ENCODE data around the gene KCNA5. TPM values are rescaled to one million over a fixed set of nuclear protein-coding genes. Genes with fewer than 3 reads are reported as not detected.

KCNA5 gene
- total RNA-seq (2014; rRNA removed; shearing (Covaris generic)): not detected in 2 replicates

DNA sequence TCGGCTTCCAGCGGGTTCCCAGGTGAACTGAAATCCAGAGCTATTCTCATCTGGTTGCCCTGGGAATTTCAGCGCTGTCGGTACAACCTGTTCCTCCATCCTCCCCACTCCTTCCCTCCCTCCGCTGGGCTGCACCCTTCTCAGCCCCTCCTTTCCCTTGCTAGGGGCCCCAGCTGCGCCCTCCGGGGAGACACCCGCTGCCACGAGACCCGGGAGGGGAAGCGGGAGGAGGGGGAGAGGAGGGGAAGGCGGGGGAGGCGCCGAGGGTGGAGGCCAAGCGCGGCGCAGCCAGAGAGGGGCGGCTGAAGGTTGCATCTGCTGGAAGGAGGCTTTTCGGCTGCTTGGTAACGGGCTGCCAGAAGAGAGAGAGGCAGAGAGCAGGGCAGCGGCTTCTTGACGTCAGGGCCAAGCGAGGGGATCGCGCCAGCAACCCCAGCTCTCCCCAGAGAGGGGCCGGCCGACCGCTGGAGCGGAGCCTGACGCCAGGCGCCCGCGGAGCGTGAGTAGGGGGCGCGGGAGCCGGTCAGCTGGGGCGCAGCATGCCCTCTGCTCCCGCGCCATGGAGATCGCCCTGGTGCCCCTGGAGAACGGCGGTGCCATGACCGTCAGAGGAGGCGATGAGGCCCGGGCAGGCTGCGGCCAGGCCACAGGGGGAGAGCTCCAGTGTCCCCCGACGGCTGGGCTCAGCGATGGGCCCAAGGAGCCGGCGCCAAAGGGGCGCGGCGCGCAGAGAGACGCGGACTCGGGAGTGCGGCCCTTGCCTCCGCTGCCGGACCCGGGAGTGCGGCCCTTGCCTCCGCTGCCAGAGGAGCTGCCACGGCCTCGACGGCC, at the start of gene KCNA5:
Gene KCNA5 (plus strand): TSS at position 291 of the 831 bp plus-strand sequence. CDS start 269 bp downstream, at position 560.
- no peak for DNase-seq (ENCODE audit: low spot score)
- in situ Hi-C loops (cut with HindIII; ENCODE audit: low sequenced_read_pairs): no loop called here

DNA sequence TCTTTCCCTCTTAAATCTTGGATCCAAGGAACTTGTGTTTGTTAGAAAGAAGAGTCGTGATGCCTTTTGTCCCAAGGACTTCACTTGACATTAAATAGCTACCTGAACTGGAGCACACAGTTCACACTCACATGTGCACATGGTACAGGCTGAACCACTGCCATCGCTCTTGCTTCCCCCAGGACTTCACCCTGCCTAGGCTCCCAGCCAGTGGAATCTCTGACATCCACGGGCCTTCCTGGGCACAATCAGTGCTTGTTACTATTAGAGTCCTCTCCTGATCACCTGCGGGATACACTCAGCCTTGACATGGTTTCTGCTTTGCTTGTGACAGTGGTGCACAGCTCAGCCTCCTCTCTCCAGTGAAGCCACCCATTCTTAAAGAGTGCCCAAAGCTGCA, 49.1 kb upstream of the KCNA5 start:
- in situ Hi-C loops (cut with HindIII; ENCODE audit: low sequenced_read_pairs): no loop called here

DNA sequence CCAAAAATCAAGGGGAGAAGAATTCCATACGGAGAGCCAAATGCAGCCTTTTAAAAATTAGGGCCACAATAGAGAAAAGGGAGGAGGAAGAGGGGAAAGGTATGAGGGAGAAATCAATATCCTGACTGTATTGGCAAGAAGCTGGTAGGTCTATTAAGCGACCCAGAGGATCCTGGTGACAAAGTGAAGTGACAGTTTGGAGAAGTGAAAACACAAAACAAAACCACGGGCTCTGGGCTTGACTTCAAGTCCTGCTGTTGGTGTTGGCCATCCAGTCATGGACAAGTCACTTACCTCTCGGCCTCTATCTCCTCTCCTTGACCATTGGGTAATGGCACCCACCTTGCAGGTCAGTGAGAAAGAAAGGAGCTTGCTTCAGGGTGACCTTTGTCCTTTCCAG, 47.0 kb upstream of the KCNA5 start:
- no peak for DNase-seq (ENCODE audit: low spot score)
- in situ Hi-C loops (cut with HindIII; ENCODE audit: low sequenced_read_pairs): no loop called here

More for the DNA sequence above, 49.1 kb upstream of the KCNA5 start:
- DNase-seq (ENCODE audit: low spot score): no peak

DNA sequence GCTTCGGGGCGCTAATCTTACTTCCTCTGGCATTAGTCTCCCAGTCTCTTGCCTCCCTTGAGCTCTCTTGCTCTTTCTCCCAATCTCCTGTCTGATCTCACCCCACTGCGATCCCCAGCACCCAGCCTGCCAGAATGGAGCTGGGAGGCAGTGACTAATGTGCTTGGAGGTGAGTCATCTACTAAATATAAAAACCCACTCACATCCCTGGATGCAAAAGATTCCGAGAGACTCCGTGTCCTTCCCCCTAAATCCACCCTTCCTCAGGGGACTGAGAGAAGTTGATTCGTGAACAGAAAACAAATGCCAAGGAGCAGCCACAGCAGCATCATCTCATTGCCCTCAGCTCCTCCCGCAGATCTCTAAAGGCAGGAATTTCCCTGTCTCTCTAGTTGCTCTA, 45.7 kb upstream of the KCNA5 start:
- in situ Hi-C loops (cut with HindIII; ENCODE audit: low sequenced_read_pairs): no loop called here
- peak; percentile 69 for DNase-seq (ENCODE audit: low spot score)

DNA sequence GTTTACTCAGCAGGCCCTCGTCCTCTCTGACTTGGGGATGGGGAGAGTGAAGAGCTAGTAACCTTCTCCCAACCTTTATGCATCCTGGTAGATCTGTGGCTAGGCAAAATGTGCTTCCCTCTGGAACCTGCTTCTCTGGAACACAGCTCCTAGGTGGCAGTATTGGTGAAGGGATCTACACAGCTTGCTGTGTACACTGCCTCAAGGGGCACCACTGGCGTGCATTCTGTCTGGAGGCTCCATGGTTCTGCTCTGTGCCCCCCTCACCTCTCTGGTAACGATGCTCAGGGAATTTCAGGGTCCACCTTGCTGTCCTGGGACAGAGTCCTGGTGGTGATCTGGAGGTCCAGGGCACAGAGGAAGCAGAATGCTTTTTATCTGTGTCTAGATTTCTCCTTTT, 43.5 kb upstream of the KCNA5 start:
- DNase-seq (ENCODE audit: low spot score): peak; percentile 41
- in situ Hi-C loops (cut with HindIII; ENCODE audit: low sequenced_read_pairs): no loop called here

DNA sequence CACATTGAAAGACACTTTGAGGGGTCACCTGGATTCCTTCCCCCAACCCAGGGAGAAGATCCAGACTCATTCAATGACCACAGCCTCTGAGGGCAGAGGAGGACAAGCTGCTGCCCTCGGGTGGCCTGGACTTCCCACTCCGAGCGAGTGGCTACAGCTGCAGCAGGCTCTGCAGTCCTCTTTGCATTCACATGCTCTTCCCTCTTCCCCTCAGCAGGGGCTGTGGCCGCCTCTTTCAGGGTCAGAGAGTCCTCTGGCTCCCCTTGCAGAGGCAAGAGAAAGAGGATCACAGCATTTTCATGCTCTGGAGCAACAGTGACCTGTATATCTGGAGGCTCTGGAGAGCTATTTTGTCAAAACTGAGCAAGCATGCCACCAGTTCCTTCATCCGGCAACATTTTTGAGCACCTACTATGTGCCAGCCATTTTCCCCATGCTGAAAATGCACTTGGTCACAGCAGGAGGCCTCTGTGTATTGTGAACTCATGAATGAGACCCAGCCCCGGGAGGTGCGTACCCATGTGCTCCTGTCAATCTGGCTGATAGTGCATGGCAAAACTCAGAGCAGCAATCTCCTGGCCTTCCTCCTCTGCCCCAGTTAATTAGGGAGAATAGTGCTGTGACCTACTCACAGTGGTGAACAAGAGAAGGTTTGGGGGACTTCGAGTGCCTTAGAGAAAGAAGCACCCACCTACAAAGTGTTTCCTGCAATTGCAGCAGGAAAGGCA, 42.9 kb upstream of the KCNA5 start:
- in situ Hi-C loops (cut with HindIII; ENCODE audit: low sequenced_read_pairs): no loop called here
- no peak for DNase-seq (ENCODE audit: low spot score)

DNA sequence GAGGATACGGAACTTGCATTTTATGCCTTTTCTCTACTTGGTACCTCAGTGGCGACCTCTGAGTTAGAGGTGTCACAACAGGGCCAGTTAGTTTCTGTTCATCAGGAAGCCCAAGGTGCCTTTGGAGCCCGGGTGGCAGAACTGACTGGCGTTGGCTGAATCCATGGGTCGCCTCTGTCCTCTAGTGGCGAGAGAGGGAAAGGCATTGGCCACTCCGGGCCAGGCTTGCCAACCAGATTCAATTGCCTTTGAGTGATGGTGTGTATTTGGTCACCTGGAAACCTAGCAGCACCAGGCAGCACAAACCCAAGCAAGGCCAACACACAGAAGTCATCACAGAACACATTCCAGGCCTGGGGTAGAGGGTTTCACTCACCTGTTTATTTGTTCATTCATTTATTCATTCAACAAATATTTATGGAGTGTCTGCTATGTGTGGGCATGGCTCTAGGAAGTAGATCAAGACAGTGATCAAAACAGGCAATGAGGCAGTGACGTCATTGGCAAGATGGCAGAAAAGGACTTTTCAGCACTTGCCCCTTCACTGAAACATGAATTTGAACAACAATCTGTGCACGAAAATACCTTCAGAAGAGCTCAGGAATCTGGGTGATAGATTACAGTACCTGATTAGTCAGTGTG, 40.5 kb upstream of the KCNA5 start:
- in situ Hi-C loops (cut with HindIII; ENCODE audit: low sequenced_read_pairs): no loop called here
- peak; percentile 89 for DNase-seq (ENCODE audit: low spot score)

DNA sequence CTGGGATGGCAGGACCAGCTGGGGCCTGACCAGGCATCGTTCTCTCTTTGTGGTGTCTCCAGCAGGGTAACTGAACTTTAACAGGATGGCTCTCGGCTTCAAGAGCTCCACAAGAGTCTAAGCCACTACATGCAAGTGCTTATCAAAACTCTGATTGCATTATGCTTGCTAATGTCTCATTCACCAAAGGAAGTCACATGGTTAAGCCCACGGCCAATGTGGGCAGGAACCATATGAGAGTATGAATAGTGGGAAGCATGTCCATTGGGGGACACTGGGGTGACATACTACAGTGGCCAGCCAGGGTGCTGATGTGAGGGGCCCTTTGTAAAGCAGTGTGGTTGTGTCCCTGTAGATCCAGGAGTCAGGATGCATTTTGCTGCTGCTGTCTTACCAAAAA, 35.0 kb upstream of the KCNA5 start:
- in situ Hi-C loops (cut with HindIII; ENCODE audit: low sequenced_read_pairs): no loop called here
- DNase-seq (ENCODE audit: low spot score): no peak

DNA sequence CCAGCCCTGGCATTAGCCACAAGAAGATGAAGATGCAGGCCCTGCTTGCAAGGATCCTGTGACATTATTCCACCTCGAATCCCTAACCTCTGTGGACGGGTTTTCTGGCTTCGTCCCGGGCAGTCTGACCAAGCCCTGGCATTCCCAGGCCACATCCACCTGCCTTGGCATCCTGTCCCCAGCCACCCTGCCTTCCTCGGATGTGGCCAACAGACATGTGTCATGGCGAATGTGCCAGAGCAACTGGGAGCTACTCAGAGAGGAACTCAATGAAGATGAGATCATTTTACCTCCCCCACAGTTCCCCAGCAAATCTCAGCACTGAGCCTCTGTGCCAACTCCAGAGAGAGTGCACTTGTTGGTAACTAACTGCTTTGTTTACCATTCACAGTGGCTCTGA, 33.5 kb upstream of the KCNA5 start:
- DNase-seq (ENCODE audit: low spot score): no peak
- in situ Hi-C loops (cut with HindIII; ENCODE audit: low sequenced_read_pairs): no loop called here

DNA sequence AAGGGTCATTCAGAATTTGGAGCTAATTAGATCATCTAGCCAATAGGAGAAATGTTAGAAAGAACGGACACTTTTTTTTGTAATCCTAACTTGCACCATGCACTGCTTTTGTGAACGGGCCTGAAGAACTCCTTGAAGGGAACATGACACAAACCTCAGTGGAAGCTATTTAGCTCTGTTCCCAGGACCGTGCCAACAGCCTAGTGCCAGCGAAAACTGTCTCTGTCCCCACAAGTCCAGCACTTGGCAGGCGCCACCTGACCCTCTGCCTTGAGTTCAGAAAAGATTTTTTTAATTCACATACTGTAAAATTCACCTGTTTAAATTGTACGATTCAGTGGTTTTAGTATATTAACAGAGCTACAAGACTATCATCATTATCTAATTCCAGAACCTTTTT, 31.3 kb upstream of the KCNA5 start:
- in situ Hi-C loops (cut with HindIII; ENCODE audit: low sequenced_read_pairs): no loop called here
- peak; percentile 50 for DNase-seq (ENCODE audit: low spot score)

DNA sequence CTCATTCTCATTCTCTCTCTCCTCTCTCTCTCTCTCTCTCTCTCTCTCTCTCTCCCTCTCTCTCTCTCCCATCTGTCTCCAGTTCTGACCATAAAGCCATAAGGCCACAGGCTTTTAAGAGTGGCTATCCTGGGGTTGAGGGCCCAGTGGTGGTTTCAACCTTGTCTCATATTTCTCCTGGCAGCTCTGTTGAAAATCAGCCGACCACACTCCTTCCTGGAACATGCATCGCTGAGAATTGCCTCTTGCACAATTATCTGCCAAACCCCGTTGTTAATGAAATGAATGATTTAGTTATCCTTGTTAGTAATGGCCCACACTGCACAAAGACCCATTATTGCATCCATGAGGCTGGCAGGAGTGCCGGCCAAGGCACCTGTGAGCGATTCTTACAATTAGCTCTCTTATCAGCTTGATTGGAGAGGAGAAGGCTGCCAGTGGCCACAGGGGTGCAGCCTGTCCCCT, 30.4 kb upstream of the KCNA5 start:
- in situ Hi-C loops (cut with HindIII; ENCODE audit: low sequenced_read_pairs): no loop called here
- no peak for DNase-seq (ENCODE audit: low spot score)

DNA sequence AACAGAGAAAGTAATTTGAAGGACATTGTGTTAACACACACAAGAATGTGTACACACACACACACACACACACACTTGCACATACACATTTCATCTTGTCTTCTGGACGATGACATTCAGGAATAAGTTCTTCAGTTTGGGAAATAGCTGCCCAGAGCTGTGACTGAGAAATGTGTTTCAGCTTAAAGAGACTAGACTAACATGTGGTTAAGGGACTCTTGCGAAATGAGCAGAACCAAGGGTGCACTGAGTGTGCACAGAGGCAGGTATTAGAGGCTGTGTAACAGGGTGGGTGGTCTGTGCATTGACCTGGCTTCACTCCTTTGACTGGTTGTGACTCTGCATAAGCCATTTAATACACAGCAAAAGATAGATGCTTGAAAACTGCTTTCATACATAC, 29.4 kb upstream of the KCNA5 start:
- in situ Hi-C loops (cut with HindIII; ENCODE audit: low sequenced_read_pairs): no loop called here

DNA sequence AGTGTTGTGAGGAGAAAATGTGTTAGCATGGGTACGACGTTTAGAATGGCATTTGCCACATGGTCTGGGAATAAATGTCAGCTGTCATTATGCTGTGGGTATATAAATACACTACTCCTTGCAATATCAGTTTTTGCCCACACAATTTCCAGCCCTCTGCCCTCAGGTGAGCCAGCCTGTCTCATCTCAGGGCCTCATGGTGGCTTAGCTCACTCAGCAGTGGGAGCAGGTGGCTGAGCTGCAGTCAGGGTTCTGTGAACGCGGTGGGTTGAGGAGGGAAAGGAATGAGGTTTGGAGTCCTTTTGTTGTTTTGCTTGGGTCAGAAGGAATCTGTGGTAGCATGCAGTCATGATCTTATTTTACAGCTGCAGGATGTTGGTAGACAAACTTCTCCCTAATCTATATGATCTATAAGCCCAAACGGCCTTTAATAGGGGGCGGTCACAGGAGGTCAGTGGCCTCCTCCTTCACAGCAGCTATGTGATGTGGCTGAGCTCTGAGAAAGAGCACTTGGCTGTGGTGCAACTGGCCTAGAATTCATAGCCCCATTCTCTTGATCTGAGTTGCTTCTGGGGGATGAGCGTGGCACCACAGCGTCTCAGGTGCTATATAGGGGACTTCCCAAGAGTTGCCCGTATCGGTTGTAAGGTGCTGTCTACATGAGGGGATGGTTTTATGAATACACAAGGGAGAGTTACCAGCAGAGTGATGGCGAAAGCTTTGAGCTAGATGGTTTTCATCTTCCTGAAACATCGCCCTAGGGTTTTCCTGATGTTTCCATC, 27.8 kb upstream of the KCNA5 start:
- no peak for DNase-seq (ENCODE audit: low spot score)
- in situ Hi-C loops (cut with HindIII; ENCODE audit: low sequenced_read_pairs): no loop called here

More for the DNA sequence above, 29.4 kb upstream of the KCNA5 start:
- no peak for DNase-seq (ENCODE audit: low spot score)

DNA sequence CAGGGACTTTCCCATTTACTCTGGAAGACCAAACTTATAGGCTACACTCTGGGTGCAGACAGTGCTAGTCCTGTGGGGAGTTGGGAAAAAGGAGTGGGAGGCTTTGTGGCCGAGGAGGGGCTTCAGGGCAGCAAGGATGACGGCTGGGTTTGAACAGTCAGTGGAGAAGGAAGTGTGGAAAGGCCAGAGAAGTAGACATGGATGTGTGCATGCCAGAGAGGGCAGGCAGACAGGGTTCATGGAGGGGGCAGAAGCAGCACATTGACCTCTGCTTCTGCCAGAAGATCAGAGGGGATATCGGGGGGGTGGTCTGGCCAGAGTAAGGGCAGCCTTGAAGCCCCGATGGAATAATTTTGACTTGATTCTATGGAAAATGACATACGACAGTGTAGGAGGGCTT, 27.2 kb upstream of the KCNA5 start:
- in situ Hi-C loops (cut with HindIII; ENCODE audit: low sequenced_read_pairs): no loop called here
- DNase-seq (ENCODE audit: low spot score): no peak

DNA sequence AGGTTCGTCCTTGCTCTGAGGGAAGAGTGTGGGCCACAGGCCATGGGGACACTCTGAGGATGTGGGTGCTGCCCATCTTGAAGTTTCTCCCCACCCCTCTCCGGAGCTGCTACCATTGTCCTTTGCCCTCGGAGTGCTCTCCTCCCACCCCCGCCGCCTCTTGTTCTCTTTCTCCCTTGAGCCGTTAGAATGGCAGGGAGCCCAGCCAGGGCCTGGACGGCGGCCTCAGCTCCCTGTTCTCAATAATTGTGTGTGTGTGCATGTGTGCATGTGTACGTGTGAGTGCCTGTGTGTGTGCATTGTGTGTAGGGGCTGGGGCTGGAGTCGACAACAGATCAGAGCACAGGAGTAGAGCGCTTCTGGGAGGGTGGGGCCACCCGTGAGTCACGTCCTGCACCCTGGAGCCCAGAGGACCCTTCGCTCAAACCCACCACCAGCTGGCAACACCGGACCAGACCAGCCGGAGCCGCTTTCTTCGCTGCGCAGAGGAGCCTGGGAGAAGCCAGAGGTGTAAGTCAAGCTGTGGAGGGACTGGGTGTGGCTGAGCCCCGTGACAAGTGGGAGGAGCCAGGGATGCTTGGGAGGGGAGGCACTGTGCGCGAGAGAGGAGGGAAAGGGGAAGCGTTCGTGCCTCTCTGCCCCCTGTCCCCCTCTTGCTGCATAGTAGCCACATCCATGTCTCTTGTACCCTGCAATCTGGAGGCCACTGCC, 25.9 kb upstream of the KCNA5 start:
- in situ Hi-C loops (cut with HindIII; ENCODE audit: low sequenced_read_pairs): no loop called here
- DNase-seq (ENCODE audit: low spot score): no peak

DNA sequence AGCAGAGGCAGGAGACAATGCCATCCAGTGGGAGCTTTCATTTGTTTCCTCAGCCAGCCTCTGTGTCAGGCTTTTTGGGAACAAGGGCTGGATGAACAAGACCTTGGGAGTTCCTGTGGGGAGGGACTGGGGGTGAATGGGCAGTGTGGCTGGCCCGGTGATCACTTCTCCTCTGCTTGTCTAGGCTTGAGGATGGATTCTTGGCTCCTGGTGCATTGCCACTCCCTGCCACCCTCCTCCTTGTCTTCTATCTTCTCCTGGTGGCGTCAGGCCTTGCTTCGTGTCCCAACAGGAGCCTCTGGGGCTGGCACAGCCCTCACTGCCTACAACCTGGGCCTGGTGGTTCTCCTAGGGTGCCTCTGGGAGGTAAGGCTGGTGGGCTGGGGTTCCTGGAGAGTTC, 25.0 kb upstream of the KCNA5 start:
- no peak for DNase-seq (ENCODE audit: low spot score)
- in situ Hi-C loops (cut with HindIII; ENCODE audit: low sequenced_read_pairs): no loop called here

DNA sequence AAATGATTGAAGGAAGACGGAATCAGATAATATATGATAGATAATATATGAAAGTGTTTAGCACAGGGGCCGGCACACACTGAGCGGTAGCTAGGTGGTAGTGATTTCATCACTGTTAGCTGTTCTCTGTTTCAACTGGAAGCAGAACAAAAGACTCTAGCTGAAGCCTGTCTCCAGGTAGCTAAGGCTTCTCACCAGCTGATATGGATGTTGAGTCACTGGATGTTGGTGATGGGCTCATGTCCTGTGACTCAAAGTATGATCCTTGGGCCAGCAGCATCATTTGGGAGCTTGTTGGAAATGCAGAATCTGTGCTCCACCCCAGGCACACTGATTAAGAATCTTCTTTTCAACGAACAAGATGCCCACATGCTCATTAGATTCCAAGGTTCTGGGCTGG, 21.7 kb upstream of the KCNA5 start:
- DNase-seq (ENCODE audit: low spot score): no peak
- in situ Hi-C loops (cut with HindIII; ENCODE audit: low sequenced_read_pairs): no loop called here

DNA sequence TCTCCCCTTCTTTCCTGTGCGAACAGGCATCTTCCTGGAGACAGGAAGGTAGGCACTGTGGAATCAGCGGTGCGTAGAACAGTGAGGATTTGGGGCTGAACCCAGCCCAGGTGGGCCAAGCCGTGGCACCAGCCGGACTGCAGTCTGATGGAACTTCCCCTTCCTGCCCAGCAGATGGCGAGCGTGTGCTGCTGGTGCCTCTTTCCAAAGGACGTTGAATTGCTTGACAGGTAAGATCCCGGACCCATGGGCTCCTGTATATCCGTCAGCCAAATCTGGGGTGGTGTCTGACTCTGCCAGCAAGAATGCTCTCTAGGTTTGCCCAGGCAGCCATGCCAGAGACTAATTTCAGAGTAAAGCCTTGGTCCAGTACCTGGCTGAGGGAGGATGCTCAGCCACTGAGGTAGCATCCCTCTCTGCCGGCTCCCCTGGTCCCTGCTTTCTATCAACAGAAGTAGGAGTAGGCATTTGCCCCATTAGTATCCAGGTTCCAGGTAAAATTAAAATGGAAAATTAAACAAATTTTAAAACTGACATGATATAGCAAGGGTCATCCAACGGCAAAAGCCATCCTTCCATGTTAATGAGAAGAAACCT, 21.1 kb upstream of the KCNA5 start:
- in situ Hi-C loops (cut with HindIII; ENCODE audit: low sequenced_read_pairs): no loop called here
- peak; percentile 86 for DNase-seq (ENCODE audit: low spot score)

All from G401 (cell line).